HepG2 (cell line): ENCODE results near the gene ASB16. TPM values are rescaled to one million over a fixed set of nuclear protein-coding genes. Genes with fewer than 3 reads are reported as not detected.

ENCODE experiments used
- CENPX ChIP-seq: sonication (generic); formaldehyde crosslinking; IDR thresholded peaks from 2 replicates; pipeline ENCODE4 v1.9.0; 2021; ENCODE audit warnings: mild to moderate bottlenecking, missing genetic modification reagents, moderate library complexity
- HNRNPH1 ChIP-seq: fragments of 200-400 bp; formaldehyde crosslinking; optimal IDR thresholded peaks from 2 replicates; pipeline ENCODE3; 2017; ENCODE audit warnings: mild to moderate bottlenecking, low read depth, low read length
- IKZF1 ChIP-seq: fragments of 450-650 bp; IDR thresholded peaks from 2 replicates; pipeline ENCODE4 v1.7.1; 2016
- MTF1 ChIP-seq: sonication (generic); formaldehyde crosslinking; IDR thresholded peaks from 2 replicates; pipeline ENCODE4 v1.5.0; 2020; ENCODE audit warnings: missing genetic modification reagents
- NAIF1 ChIP-seq: sonication (generic); formaldehyde crosslinking; IDR thresholded peaks from 2 replicates; pipeline ENCODE4 v1.5.0; 2020; ENCODE audit warnings: mild to moderate bottlenecking, missing genetic modification reagents, borderline replicate concordance
- NFE2L1 ChIP-seq: sonication (generic); formaldehyde crosslinking; IDR thresholded peaks from 2 replicates; pipeline ENCODE4 v1.4.0; 2020; ENCODE audit warnings: missing genetic modification reagents, mild to moderate bottlenecking, borderline replicate concordance
- NFKB2 ChIP-seq: sonication (generic); formaldehyde crosslinking; IDR thresholded peaks from 2 replicates; pipeline ENCODE4 v1.4.0; 2020; ENCODE audit warnings: missing genetic modification reagents, borderline replicate concordance
- NR3C1 ChIP-seq: sonication (generic); formaldehyde crosslinking; IDR thresholded peaks from 2 replicates; pipeline ENCODE4 v1.4.0; 2020; ENCODE audit warnings: missing genetic modification reagents
- SIX1 ChIP-seq: sonication (generic); formaldehyde crosslinking; IDR thresholded peaks from 2 replicates; pipeline ENCODE4 v1.4.0; 2020; ENCODE audit warnings: missing genetic modification reagents, borderline replicate concordance
- SMARCC2 ChIP-seq: fragments of 450-650 bp; IDR thresholded peaks from 2 replicates; pipeline ENCODE4 v1.6.1; 2017; ENCODE audit warnings: antibody characterized with exemption, mild to moderate bottlenecking
- SOX13 ChIP-seq, 3 experiments: fragments of 450-650 bp in 1 of 3; sonication (generic) in 1 of 3; formaldehyde crosslinking in 1 of 3; IDR thresholded peaks in 2 of 3; conservative IDR thresholded peaks in 1 of 3; 2 replicates each; pipeline versions ENCODE4 v1.5.0 to v1.6.1; 2016 to 2020; ENCODE audit warnings: antibody characterized with exemption in 1 of 3, mild to moderate bottlenecking in 1 of 3, missing compliant biosample characterization in 1 of 3, missing genetic modification reagents in 1 of 3, moderate library complexity in 1 of 3
- TAF15 ChIP-seq: fragments of 200-400 bp; formaldehyde crosslinking; IDR thresholded peaks from one replicate; pipeline ENCODE4 v1.6.1; 2018; ENCODE audit warnings: mild to moderate bottlenecking, low read depth, low read length; ENCODE audit not compliant: poor library complexity, severe bottlenecking
- THAP11 ChIP-seq: IDR thresholded peaks from 2 replicates; pipeline ENCODE4 v1.6.1; 2016; ENCODE audit warnings: missing biosample characterization, missing genetic modification reagents
- YEATS2 ChIP-seq: sonication (generic); formaldehyde crosslinking; IDR thresholded peaks from 2 replicates; pipeline ENCODE4 v1.4.0; 2020; ENCODE audit warnings: missing genetic modification reagents, borderline replicate concordance
- ZFP36L2 ChIP-seq: sonication (generic); formaldehyde crosslinking; IDR thresholded peaks from 2 replicates; pipeline ENCODE4 v1.4.0; 2020; ENCODE audit warnings: missing genetic modification reagents
- ZNF17 ChIP-seq: sonication (generic); formaldehyde crosslinking; IDR thresholded peaks from 2 replicates; pipeline ENCODE4 v1.5.0; 2020; ENCODE audit warnings: mild to moderate bottlenecking, missing genetic modification reagents
- ZNF207 ChIP-seq: fragments of 450-650 bp; IDR thresholded peaks from 2 replicates; pipeline ENCODE4 v1.6.1; 2016; ENCODE audit warnings: antibody characterized with exemption, borderline replicate concordance
- ZNF230 ChIP-seq: sonication (generic); formaldehyde crosslinking; IDR thresholded peaks from 2 replicates; pipeline ENCODE4 v1.4.0; 2020; ENCODE audit warnings: mild to moderate bottlenecking, missing genetic modification reagents
- ZNF234 ChIP-seq: sonication (generic); formaldehyde crosslinking; conservative IDR thresholded peaks from 2 replicates; pipeline ENCODE4 v1.5.1; 2020; ENCODE audit warnings: mild to moderate bottlenecking, missing genetic modification reagents
- ZNF451 ChIP-seq: sonication (generic); formaldehyde crosslinking; IDR thresholded peaks from 2 replicates; pipeline ENCODE4 v1.5.0; 2020; ENCODE audit warnings: mild to moderate bottlenecking, missing genetic modification reagents
- ZNF496 ChIP-seq: sonication (generic); formaldehyde crosslinking; IDR thresholded peaks from 2 replicates; pipeline ENCODE4 v1.8.1; 2023; ENCODE audit warnings: mild to moderate bottlenecking, moderate library complexity, missing genetic modification reagents; ENCODE audit not compliant: insufficient replicate concordance
- polyA plus RNA-seq, 8 experiments: library from polyadenylated mRNA; depleted of rRNA in 3 of 8; stranded (reverse) in 7 of 8; unstranded in 1 of 8; fragments of >200 nt; fragmentation: Illumina TruSeq in 4 of 8; extraction: Trizol in 4 of 8; gene quantifications; 2 replicates each; pipeline versions ENCODE4 v1.2.1 to v1.2.3, GENCODE V29; 2011 to 2016; ENCODE audit warnings: low read depth in 4 of 8, missing spikeins in 1 of 8, mixed read lengths in 1 of 8; ENCODE audit not compliant: insufficient read depth in 1 of 8
- total RNA-seq, 5 experiments: library from RNA; depleted of rRNA; stranded (reverse); fragments of >200 nt; fragmentation: Illumina TruSeq; extraction: Trizol; gene quantifications; 2 replicates each; pipeline ENCODE4 v1.2.3, GENCODE V29; 2016; ENCODE audit warnings: low read depth in 1 of 5
- TF ChIP-seq, protein P1 (sequence below): sonication (generic); formaldehyde crosslinking; IDR thresholded peaks from 2 replicates; pipeline ENCODE4 v1.9.0; 2021; ENCODE audit warnings: missing genetic modification reagents, borderline replicate concordance
- TF ChIP-seq, protein P2 (sequence below): sonication (generic); formaldehyde crosslinking; IDR thresholded peaks from 2 replicates; pipeline ENCODE4 v1.5.1; 2020; ENCODE audit warnings: mild to moderate bottlenecking, missing genetic modification reagents

Gene ASB16
- total and polyA plus RNA-seq, 2 of the 13 experiments (the other 11 are each of a cell fraction or from before 2014, with no cell fraction given): 0.07 TPM; not detected in 1

- TF ChIP-seq THAP11 (CRISPR knock-in tag) (no peak; the same call in none of the 2 replicates), IKZF1 (no peak), NAIF1 (CRISPR knock-in tag) (no peak), TAF15 (no peak), HNRNPH1 (peak; percentile 21), NR3C1 (CRISPR knock-in tag) (no peak), NFE2L1 (CRISPR knock-in tag) (no peak), SIX1 (no peak), ZNF17 (no peak), ZNF207 (no peak), ZNF496 (CRISPR knock-in tag) (no peak), NFKB2 (CRISPR knock-in tag) (no peak; the same call in 1 of the 2 replicates), ZNF451 (CRISPR knock-in tag) (no peak), ZNF230 (CRISPR knock-in tag) (no peak), ZFP36L2 (no peak), SMARCC2 (no peak), SOX13 (IDR thresholded peaks at IDR 0.05) (no peak), SOX13 (CRISPR knock-in tag; conservative IDR thresholded peaks at IDR 0.05 in 1 of 2, IDR thresholded peaks at IDR 0.05 in 1 of 2) (peak in 1 of 2 experiments; percentile 41; a peak in 1 of 4 replicates), MTF1 (CRISPR knock-in tag) (no peak), YEATS2 (no peak; the same call in 1 of the 2 replicates), ZNF234 (CRISPR knock-in tag) (no peak), CENPX (CRISPR knock-in tag) (no peak)
- TF ChIP-seq, protein P1, sequence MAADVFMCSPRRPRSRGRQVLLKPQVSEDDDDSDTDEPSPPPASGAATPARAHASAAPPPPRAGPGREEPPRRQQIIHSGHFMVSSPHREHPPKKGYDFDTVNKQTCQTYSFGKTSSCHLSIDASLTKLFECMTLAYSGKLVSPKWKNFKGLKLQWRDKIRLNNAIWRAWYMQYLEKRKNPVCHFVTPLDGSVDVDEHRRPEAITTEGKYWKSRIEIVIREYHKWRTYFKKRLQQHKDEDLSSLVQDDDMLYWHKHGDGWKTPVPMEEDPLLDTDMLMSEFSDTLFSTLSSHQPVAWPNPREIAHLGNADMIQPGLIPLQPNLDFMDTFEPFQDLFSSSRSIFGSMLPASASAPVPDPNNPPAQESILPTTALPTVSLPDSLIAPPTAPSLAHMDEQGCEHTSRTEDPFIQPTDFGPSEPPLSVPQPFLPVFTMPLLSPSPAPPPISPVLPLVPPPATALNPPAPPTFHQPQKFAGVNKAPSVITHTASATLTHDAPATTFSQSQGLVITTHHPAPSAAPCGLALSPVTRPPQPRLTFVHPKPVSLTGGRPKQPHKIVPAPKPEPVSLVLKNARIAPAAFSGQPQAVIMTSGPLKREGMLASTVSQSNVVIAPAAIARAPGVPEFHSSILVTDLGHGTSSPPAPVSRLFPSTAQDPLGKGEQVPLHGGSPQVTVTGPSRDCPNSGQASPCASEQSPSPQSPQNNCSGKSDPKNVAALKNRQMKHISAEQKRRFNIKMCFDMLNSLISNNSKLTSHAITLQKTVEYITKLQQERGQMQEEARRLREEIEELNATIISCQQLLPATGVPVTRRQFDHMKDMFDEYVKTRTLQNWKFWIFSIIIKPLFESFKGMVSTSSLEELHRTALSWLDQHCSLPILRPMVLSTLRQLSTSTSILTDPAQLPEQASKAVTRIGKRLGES (CRISPR knock-in tag): no peak
- TF ChIP-seq, protein P2, sequence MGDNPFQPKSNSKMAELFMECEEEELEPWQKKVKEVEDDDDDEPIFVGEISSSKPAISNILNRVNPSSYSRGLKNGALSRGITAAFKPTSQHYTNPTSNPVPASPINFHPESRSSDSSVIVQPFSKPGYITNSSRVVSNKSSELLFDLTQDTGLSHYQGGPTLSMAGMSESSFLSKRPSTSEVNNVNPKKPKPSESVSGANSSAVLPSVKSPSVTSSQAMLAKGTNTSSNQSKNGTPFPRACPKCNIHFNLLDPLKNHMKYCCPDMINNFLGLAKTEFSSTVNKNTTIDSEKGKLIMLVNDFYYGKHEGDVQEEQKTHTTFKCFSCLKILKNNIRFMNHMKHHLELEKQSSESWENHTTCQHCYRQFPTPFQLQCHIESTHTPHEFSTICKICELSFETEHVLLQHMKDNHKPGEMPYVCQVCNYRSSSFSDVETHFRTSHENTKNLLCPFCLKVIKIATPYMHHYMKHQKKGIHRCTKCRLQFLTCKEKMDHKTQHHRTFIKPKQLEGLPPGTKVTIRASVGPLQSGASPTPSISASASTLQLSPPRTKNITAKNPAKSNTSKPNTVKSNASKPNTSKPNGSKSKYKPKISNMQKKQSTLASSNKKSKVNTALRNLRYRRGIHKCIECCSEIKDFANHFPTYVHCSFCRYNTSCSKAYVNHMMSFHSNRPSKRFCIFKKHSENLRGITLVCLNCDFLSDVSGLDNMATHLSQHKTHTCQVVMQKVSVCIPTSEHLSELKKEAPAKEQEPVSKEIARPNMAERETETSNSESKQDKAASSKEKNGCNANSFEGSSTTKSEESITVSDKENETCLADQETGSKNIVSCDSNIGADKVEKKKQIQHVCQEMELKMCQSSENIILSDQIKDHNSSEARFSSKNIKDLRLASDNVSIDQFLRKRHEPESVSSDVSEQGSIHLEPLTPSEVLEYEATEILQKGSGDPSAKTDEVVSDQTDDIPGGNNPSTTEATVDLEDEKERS: no peak
Observed at GRCh38 chr17:44221084-44221861, 50.8 kb downstream of the ASB16 start (continued).
